Panc1 (cell line): Measurements from ENCODE around the gene TRIM10. TPM values are rescaled to one million over a fixed set of nuclear protein-coding genes. Genes with fewer than 3 reads are reported as not detected.

ENCODE experiments used
- ATAC-seq: fragments of 200-7000 bp; cut with Tn5 transposase; 2 replicates; pipeline ENCODE4 v1.9.1; 2020; ENCODE audit warnings: mild to moderate bottlenecking, moderate library complexity
- BruUV-seq: library from RNA; stranded (reverse); fragments of 400-500 nt; replicated peaks from 2 replicates; lab custom pipeline; 2021; lab: Mats Ljungman, UMichigan
- CTCF ChIA-PET: fragments of 300-600 bp; sonication (Branson Sonifier 250); formaldehyde crosslinking; loops from one replicate; lab custom pipeline; 2022; ENCODE audit warnings: antibody characterized with exemption; lab: Charles Lee
- POLR2A ChIA-PET: fragments of 300-600 bp; sonication (Branson Sonifier 250); formaldehyde crosslinking; loops from one replicate; lab custom pipeline; 2022; ENCODE audit warnings: antibody characterized with exemption; lab: Charles Lee
- DNase-seq: peaks from one replicate; pipeline ENCODE4 v3.0.0-alpha.2; 2010; ENCODE audit warnings: low read depth, low spot score
- H3K27ac ChIP-seq: 2 replicates; pipeline ENCODE4 v1.5.1; 2011; ENCODE audit warnings: mild to moderate bottlenecking, low read length, inconsistent platforms
- H3K27me3 ChIP-seq: fragments of 200-500 bp; sonication (Bioruptor generic); 2 replicates; pipeline ENCODE4 v1.6.0; 2014; ENCODE audit warnings: low read length, inconsistent platforms; ENCODE audit not compliant: control insufficient read depth, insufficient read depth
- H3K36me3 ChIP-seq: fragments of 200-500 bp; sonication (Bioruptor generic); 2 replicates; pipeline ENCODE4 v1.5.1; 2014; ENCODE audit warnings: inconsistent platforms, mild to moderate bottlenecking, low read length, moderate library complexity; ENCODE audit not compliant: control insufficient read depth, insufficient read depth
- H3K4me1 ChIP-seq: 2 replicates; pipeline ENCODE4 v1.5.1; 2011; ENCODE audit warnings: inconsistent platforms, mild to moderate bottlenecking, low read length, moderate library complexity; ENCODE audit not compliant: control insufficient read depth, insufficient read depth
- H3K4me3 ChIP-seq, 2 experiments: 2 replicates each; pipeline ENCODE4 v1.5.1; 2011 to 2012; ENCODE audit warnings: low read depth in 2 of 2, low read length in 2 of 2, mild to moderate bottlenecking in 2 of 2, inconsistent platforms in 1 of 2, moderate library complexity in 1 of 2
- H3K9me3 ChIP-seq: fragments of 200-500 bp; sonication (Bioruptor generic); 2 replicates; pipeline ENCODE4 v1.5.1; 2014; ENCODE audit warnings: low read depth, mild to moderate bottlenecking, inconsistent platforms, low read length, moderate library complexity; ENCODE audit not compliant: control insufficient read depth, insufficient read depth
- CTCF ChIP-seq: fragments of 450-650 bp; IDR thresholded peaks from 2 replicates; pipeline ENCODE4 v1.5.1; 2017; ENCODE audit warnings: mild to moderate bottlenecking
- POLR2AphosphoS5 ChIP-seq: IDR thresholded peaks from 2 replicates; pipeline ENCODE4 v1.6.1; 2012; ENCODE audit warnings: mild to moderate bottlenecking, low read depth, low read length, moderate library complexity
- REST ChIP-seq, 2 experiments: IDR thresholded peaks; 2 replicates each; pipeline ENCODE4 v1.6.1; 2011 to 2012; ENCODE audit warnings: low read depth in 2 of 2, control low read depth in 1 of 2, low read length in 1 of 2, mild to moderate bottlenecking in 1 of 2, moderate library complexity in 1 of 2; ENCODE audit not compliant: insufficient read depth in 1 of 2
- SIN3A ChIP-seq: IDR thresholded peaks from 2 replicates; pipeline ENCODE4 v1.6.1; 2012; ENCODE audit warnings: low read depth, mild to moderate bottlenecking, low read length, moderate library complexity, borderline replicate concordance; ENCODE audit not compliant: insufficient read depth
- TCF7L2 ChIP-seq: IDR thresholded peaks from 2 replicates; pipeline ENCODE4 v1.6.1; 2011; ENCODE audit warnings: mild to moderate bottlenecking, low read depth, low read length, inconsistent platforms
- in situ Hi-C: cut with HindIII; loops from 2 replicates; pipeline ENCODE4 v1.10.0; 2016; ENCODE audit warnings: low sequenced_read_pairs, low pct_unique_long_range_greater_than_20kb
- intact Hi-C: fragments of 100-400 bp; cut with micrococcal nuclease; formaldehyde crosslinking; loops from one replicate; pipeline ENCODE4 v1.10.0; 2022; ENCODE audit not compliant: unreplicated experiment
- total RNA-seq: library from RNA; stranded (reverse); gene quantifications from one replicate; pipeline ENCODE4 v1.2.1, GENCODE V29; 2021; ENCODE audit not compliant: unreplicated experiment

The TRIM10 gene
- total RNA-seq, 1 experiment from 2014 or later, result not detected

GRCh38 chr6:30202366-30202765 lies 41.4 kb upstream of the TRIM10 start:
- ChIA-PET POLR2A (no interaction called here), CTCF (no interaction called here)
- Histone ChIP-seq H3K4me3 (no peak overlapping the region), H3K4me1 (peaks cover 7% of the 10 kb centered on the region; the same call in 1 of the 2 replicates), H3K27me3 (no peaks in the 10 kb centered on the region), H3K36me3 (peaks cover 12% of the 10 kb centered on the region; the same call in 1 of the 2 replicates), H3K27ac (no peak overlapping the region), H3K9me3 (no peaks in the 10 kb centered on the region)
- no TSS peak for BruUV-seq
- in situ Hi-C loops (no loop called here), intact Hi-C loops (no loop called here)
- TF ChIP-seq POLR2AphosphoS5 (no peak), CTCF (no peak), TCF7L2 (no peak), REST (IDR thresholded peaks at IDR 0.05; ENCODE audit: insufficient read depth in 1 of 2, low read depth in 2 of 2, low read length in 1 of 2) (no peak)
- ATAC-seq, result no peak
- DNase-seq, result no peak

GRCh38 chr6:30200551-30201281 lies 39.7 kb upstream of the TRIM10 start:
- H3K9me3 ChIP-seq, result no peaks in the 10 kb centered on the region
- ChIA-PET POLR2A (no interaction called here), CTCF (no interaction called here)
- H3K27me3 ChIP-seq, result no peaks in the 10 kb centered on the region
- H3K27ac ChIP-seq, result no peak overlapping the region
- intact Hi-C loops (no loop called here), in situ Hi-C loops (no loop called here)
- no peaks in the 10 kb centered on the region for H3K4me1 ChIP-seq
- ATAC-seq (no peak), DNase-seq (no peak)
- peaks cover 14% of the 10 kb centered on the region; the same call in 1 of the 2 replicates for H3K36me3 ChIP-seq
- no TSS peak for BruUV-seq
- no peak for TF ChIP-seq REST (IDR thresholded peaks at IDR 0.05; ENCODE audit: insufficient read depth in 1 of 2, low read depth in 2 of 2, low read length in 1 of 2)
- TF ChIP-seq POLR2AphosphoS5, result no peak
- TF ChIP-seq SIN3A, result no peak
- no peak for TF ChIP-seq TCF7L2
- TF ChIP-seq CTCF, result no peak
- no peak overlapping the region for H3K4me3 ChIP-seq
